NCI-H82 treated with DMSO at 0.1 percent for 48 hours (cell line): Measurements from ENCODE around the gene THSD7A.
A peak's percentile ranks its signal among the peaks of the same experiment; 100 is the strongest.

ENCODE experiments used
- DNase-seq: peaks from one replicate; lab custom pipeline; 2025; ENCODE audit not compliant: unreplicated experiment; lab: John Stamatoyannopoulos, UW

Gene THSD7A

DNA sequence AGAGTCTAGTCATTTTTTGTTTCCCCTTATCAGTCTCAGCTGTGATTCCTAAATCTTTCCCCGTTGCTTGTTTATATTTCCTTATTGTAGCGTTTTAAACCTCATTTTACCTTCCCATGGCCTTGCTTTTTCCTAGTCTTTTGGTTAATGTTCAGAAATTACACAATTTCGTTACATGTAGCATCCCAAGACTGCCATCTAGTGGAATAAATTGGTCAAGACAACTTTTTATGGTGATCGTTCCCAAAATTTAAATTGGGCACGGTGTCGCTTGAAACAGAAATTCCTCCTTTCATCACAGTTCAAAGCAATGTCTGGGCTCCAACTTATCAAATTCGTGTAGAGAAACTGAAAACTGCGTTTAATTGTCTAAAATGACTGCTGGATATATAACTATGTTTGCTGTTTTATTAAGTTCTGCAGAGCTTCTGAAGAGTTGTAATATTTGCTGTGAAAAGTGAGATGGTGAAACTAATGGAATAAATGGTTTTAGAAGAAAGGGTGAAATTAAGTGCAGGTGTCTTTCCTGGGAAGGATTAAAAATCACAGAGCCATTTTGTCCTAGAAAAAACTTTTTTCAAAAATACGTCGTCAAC lies 488.1 kb downstream of the THSD7A start:
- DNase-seq = peak; percentile 9

- DNase-seq = no peak
These were observed 488.9 kb downstream of the THSD7A start for GRCh38 chr7:11343136-11343535.

- DNase-seq = peak; percentile 60
These were observed 490.6 kb downstream of the THSD7A start for GRCh38 chr7:11341285-11341944.

DNA sequence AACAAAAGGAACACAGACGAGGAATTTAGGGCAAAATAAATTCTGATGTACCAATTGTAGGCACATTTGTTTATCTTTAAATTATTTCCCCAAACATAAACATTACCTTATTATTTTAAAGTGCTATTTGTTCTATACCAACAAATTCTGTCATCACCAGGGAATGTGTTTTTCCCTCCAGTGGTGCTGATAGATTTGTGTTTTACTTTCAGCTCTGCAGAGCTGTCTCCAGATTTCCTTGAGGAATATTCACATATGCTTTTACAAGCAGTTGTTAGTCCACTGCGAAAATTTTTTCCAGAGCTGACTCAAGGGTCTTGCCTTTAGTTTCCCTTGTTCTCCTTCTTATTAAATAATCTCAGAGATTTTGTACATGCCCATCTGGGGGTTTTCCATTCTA lies 495.6 kb downstream of the THSD7A start:
- DNase-seq = no peak

DNA sequence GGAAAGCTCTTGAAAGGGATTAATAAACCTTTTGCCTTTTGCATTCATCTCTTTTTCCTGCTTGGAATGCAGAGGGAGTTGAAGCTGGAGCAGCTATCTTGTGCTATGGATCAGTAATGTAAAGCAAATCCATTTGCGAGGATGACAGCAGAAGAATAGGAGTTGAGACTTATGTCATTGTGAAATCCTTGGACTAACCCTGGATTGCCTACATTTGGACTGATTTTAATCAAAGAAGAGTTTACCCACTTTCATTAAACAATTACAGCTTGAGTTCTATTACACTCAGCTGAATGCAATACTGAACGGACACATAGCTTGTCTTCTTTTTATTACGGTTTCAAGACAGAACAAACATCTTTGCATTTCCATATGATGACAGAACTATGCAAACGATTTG lies 496.1 kb downstream of the THSD7A start:
- DNase-seq = no peak

DNA sequence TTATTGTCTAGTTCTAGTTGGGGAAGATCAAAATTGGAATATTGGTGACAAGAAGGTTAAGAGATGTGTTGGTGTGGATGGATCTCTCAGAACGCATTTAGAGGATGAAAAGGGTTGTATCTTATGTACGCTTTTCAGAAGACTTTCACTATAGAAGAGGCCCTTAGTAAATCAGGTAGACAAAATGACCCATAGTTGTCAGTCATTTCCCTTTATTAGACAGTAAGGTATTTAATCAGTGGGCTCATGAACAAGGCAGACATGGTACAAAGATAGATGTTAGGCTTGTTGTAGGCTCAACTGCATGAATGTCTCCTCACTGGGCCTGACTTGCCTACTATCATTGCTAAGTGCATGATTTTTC lies 499.2 kb downstream of the THSD7A start:
- DNase-seq = no peak

- DNase-seq = no peak
These were observed 499.7 kb downstream of the THSD7A start for GRCh38 chr7:11332186-11332864.

DNA sequence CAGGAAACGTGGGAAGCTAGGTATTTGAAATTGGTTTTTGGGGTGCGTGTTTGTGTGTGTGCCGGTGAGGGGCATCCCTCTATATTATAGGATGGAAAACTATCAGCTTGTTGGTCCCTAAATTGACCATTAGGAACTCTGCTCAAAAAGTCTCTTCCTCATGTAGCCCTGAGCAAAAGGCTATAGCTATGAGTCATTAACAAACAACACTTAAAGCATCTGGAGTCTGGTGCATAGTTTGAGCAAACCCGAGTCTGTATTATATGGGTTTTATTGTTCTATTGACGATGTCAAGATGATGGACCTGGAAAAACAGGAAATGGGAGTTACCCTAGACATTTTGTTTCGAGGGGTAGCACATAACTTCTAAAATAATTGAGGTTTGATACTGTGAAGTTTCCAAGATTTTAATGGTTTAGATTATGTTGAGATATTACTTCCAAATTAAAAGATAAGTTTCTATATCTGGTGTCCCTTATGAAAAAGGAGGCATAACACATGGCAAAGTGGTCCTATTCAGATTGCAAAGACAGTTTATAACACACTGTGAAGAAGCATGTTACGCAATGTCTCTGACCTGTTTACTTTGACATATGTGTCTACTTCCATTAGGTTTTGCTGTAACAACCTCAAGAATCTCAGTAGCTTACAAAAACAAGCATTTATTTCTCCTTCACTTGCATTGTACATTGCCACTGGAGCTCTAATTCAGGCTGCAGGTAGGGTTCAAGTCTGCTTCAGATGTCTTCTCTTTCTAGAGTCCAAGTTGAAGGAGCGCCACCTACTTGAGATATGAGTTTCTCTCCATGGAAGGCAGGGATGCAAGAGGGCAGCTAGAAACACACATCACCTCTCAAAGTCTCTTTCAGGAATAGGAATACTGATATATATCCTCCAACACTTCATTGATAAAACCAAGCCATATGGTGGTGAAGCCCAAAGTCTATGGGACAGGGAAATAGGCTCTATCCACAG lies 500.6 kb downstream of the THSD7A start:
- DNase-seq = no peak

GRCh38 chr7:11330717-11331116 lies 501.3 kb downstream of the THSD7A start:
- DNase-seq = no peak

GRCh38 chr7:11330208-11330607 lies 501.8 kb downstream of the THSD7A start:
- no peak for DNase-seq

DNA sequence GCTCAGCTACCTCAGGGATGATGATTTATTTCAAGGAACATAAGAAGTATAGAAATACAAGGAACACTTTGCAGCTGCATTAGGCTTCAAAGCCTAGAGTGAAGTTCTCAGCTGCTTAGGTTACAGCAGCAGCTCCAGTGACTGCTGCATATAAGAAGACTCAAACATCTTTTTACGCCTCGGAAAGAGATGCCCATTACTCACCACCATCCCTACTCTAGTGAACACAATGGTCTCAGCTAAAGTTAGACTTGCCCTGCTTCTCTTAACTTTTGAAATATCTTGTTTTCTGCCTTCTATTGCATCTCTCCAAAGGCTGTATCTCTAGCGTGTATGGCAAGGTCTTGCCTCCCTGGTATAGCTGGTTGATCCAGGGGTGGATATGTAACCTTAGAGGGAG lies 502.4 kb downstream of the THSD7A start:
- DNase-seq = no peak

- DNase-seq = no peak
These were observed 503.7 kb downstream of the THSD7A start for GRCh38 chr7:11328309-11328708.

- no peak for DNase-seq
These were observed 504.4 kb downstream of the THSD7A start for GRCh38 chr7:11327633-11328032.
